Astrocyte (in vitro differentiated cells and primary cell): Measurements from ENCODE around the gene SETMAR.

Experiments
- EZH2 ChIP-seq: IDR thresholded peaks from 2 replicates; pipeline ENCODE4 v1.6.1; 2012; ENCODE audit warnings: mild to moderate bottlenecking, low read length, inconsistent platforms; ENCODE audit not compliant: insufficient read depth
- TF ChIP-seq, protein P1 (sequence below): IDR thresholded peaks from 2 replicates; pipeline ENCODE4 v1.5.1; 2011; ENCODE audit warnings: low read depth, mild to moderate bottlenecking, inconsistent platforms, low read length, moderate library complexity; ENCODE audit not compliant: insufficient read depth

DNA sequence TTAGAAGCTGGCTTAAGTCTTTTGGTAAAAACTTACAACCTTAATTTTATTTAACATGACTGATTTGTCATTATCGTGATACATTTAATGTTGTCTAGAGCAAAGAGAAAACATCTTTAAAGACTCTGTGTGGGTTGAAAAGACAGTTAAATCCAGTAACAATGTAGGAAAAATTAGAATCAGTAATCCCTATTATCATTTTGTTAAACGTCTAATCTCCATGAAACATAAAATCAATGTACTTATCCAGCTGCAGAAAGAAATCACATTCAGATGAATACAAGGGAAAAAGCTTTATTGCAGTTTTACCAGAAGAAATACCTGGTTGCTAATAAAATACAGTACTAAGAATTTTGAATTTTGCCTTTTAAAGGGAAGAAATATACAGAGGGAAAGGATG is 21.2 kb upstream of the SETMAR start:
- TF ChIP-seq, protein P1, sequence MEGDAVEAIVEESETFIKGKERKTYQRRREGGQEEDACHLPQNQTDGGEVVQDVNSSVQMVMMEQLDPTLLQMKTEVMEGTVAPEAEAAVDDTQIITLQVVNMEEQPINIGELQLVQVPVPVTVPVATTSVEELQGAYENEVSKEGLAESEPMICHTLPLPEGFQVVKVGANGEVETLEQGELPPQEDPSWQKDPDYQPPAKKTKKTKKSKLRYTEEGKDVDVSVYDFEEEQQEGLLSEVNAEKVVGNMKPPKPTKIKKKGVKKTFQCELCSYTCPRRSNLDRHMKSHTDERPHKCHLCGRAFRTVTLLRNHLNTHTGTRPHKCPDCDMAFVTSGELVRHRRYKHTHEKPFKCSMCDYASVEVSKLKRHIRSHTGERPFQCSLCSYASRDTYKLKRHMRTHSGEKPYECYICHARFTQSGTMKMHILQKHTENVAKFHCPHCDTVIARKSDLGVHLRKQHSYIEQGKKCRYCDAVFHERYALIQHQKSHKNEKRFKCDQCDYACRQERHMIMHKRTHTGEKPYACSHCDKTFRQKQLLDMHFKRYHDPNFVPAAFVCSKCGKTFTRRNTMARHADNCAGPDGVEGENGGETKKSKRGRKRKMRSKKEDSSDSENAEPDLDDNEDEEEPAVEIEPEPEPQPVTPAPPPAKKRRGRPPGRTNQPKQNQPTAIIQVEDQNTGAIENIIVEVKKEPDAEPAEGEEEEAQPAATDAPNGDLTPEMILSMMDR: no peak
- TF ChIP-seq EZH2: no peak
